SK-N-SH (cell line): ENCODE data around the gene ETV1. TPM values are rescaled to one million over a fixed set of nuclear protein-coding genes. Genes with fewer than 3 reads are reported as not detected.
A peak's percentile ranks its signal among the peaks of the same experiment; 100 is the strongest.

ENCODE experiments used
- CTCF ChIA-PET: fragments of 300-600, 350-600 bp; formaldehyde crosslinking; extraction: SDS; loops from one replicate; lab custom pipeline; 2021; lab: Yijun Ruan, JAX
- POLR2A ChIA-PET: fragments of 350-600 bp; sonication (Branson Sonifier 250); formaldehyde crosslinking; extraction: SDS; loops from one replicate; lab custom pipeline; 2020; ENCODE audit warnings: antibody characterized with exemption, inconsistent platforms; lab: Yijun Ruan, JAX
- DNase-seq: peaks from one replicate; pipeline ENCODE4 v3.0.0; 2012
- H2AFZ ChIP-seq: fragments of 200-600 bp; sonication (generic); 2 replicates; pipeline ENCODE4 v1.8.1; 2016; ENCODE audit warnings: antibody characterized with exemption, mild to moderate bottlenecking, low read depth
- H3F3A ChIP-seq: fragments of 200-600 bp; sonication (generic); replicated peaks from 2 replicates; pipeline ENCODE3; 2016; ENCODE audit warnings: antibody characterized with exemption, mild to moderate bottlenecking; ENCODE audit not compliant: insufficient read depth
- H3K27ac ChIP-seq, 2 experiments: fragments of 200-500 bp in 1 of 2; fragments of 200-600 bp in 1 of 2; sonication (Bioruptor generic) in 1 of 2; sonication (generic), shearing (Covaris generic) in 1 of 2; 2 replicates each; pipeline versions ENCODE4 v1.5.1 to v1.6.1; 2014 to 2016; ENCODE audit warnings: low read depth in 2 of 2, inconsistent platforms in 1 of 2, low read length in 1 of 2, mild to moderate bottlenecking in 1 of 2, mixed read lengths in 1 of 2
- H3K27me3 ChIP-seq: fragments of 200-600 bp; sonication (generic), shearing (Covaris generic); 2 replicates; pipeline ENCODE4 v1.6.1; 2016; ENCODE audit warnings: mixed run types; ENCODE audit not compliant: insufficient read depth
- H3K36me3 ChIP-seq, 2 experiments: fragments of 200-500 bp in 1 of 2; fragments of 200-600 bp in 1 of 2; sonication (Bioruptor generic) in 1 of 2; sonication (generic) in 1 of 2; replicated peaks in 1 of 2; 2 replicates each; pipeline versions ENCODE3 to v1.5.1; 2014 to 2016; ENCODE audit warnings: low read length in 1 of 2, mild to moderate bottlenecking in 1 of 2; ENCODE audit not compliant: insufficient read depth in 2 of 2, control insufficient read depth in 1 of 2
- H3K4me1 ChIP-seq, 2 experiments: fragments of 200-500 bp in 1 of 2; fragments of 200-600 bp in 1 of 2; sonication (Bioruptor generic) in 1 of 2; sonication (generic), shearing (Covaris generic) in 1 of 2; 2 replicates each; pipeline versions ENCODE4 v1.5.1 to v1.6.1; 2014 to 2016; ENCODE audit warnings: low read depth in 1 of 2, low read length in 1 of 2, mixed run types in 1 of 2; ENCODE audit not compliant: insufficient read depth in 2 of 2, control insufficient read depth in 1 of 2
- H3K4me2 ChIP-seq: fragments of 200-600 bp; sonication (generic), shearing (Covaris generic); 2 replicates; pipeline ENCODE4 v1.6.1; 2017; ENCODE audit warnings: mixed run types
- H3K4me3 ChIP-seq, 2 experiments: fragments of 200-500 bp in 1 of 2; fragments of 200-600 bp in 1 of 2; sonication (Bioruptor generic) in 1 of 2; sonication (generic), shearing (Covaris generic) in 1 of 2; 2 replicates each; pipeline versions ENCODE4 v1.5.1 to v1.8.1; 2014 to 2016; ENCODE audit warnings: low read depth in 2 of 2, inconsistent platforms in 1 of 2, low read length in 1 of 2, mild to moderate bottlenecking in 1 of 2, mixed read lengths in 1 of 2, moderate library complexity in 1 of 2
- H3K79me2 ChIP-seq: fragments of 200-600 bp; sonication (generic); 2 replicates; pipeline ENCODE4 v1.8.1; 2017; ENCODE audit warnings: mild to moderate bottlenecking; ENCODE audit not compliant: insufficient read depth
- H3K9ac ChIP-seq: fragments of 200-600 bp; sonication (generic); 2 replicates; pipeline ENCODE4 v1.6.1; 2017; ENCODE audit warnings: mixed run types
- H3K9me2 ChIP-seq: fragments of 200-600 bp; sonication (generic); 2 replicates; pipeline ENCODE4 v1.6.1; 2017; ENCODE audit warnings: mixed run types
- H3K9me3 ChIP-seq: fragments of 200-600 bp; sonication (generic); 2 replicates; pipeline ENCODE4 v1.6.1; 2017; ENCODE audit warnings: mixed run types, mild to moderate bottlenecking, moderate library complexity
- H4K20me1 ChIP-seq: fragments of 200-600 bp; sonication (generic); 2 replicates; pipeline ENCODE4 v1.6.1; 2017; ENCODE audit warnings: mild to moderate bottlenecking, mixed run types; ENCODE audit not compliant: insufficient read depth
- CTCF ChIP-seq: fragments of 200-600 bp; sonication (generic); IDR thresholded peaks from 2 replicates; pipeline ENCODE4 v1.6.1; 2017; ENCODE audit warnings: antibody characterized with exemption, mild to moderate bottlenecking, moderate library complexity
- ELF1 ChIP-seq: IDR thresholded peaks from 2 replicates; pipeline ENCODE4 v1.4.0; 2012
- EP300 ChIP-seq, 2 experiments: IDR thresholded peaks; 2 replicates each; pipeline versions ENCODE4 v1.4.0 to v1.6.1; 2012; ENCODE audit warnings: borderline replicate concordance in 1 of 2, low read depth in 1 of 2, low read length in 1 of 2
- EZH2phosphoT487 ChIP-seq: fragments of 200-600 bp; sonication (generic); IDR thresholded peaks from 2 replicates; pipeline ENCODE4 v1.6.1; 2017; ENCODE audit warnings: low read depth, mixed run types, mild to moderate bottlenecking, antibody characterized with exemption, moderate library complexity, borderline replicate concordance
- FOXJ3 ChIP-seq: sonication (generic); formaldehyde crosslinking; IDR thresholded peaks from 2 replicates; pipeline ENCODE4 v1.5.1; 2020; ENCODE audit warnings: mild to moderate bottlenecking, missing genetic modification reagents
- FOXM1 ChIP-seq: IDR thresholded peaks from 2 replicates; pipeline ENCODE4 v1.4.0; 2012; ENCODE audit warnings: low read depth, mild to moderate bottlenecking
- GABPA ChIP-seq: IDR thresholded peaks from 2 replicates; pipeline ENCODE4 v1.4.0; 2012; ENCODE audit warnings: low read depth, mild to moderate bottlenecking
- GATA2 ChIP-seq: sonication (generic); formaldehyde crosslinking; IDR thresholded peaks from 2 replicates; pipeline ENCODE4 v1.5.0; 2020; ENCODE audit warnings: mild to moderate bottlenecking, missing genetic modification reagents
- MEF2A ChIP-seq: IDR thresholded peaks from 2 replicates; pipeline ENCODE4 v1.4.0; 2012; ENCODE audit warnings: low read depth, borderline replicate concordance
- MXI1 ChIP-seq: IDR thresholded peaks from 2 replicates; pipeline ENCODE4 v1.6.1; 2012; ENCODE audit warnings: mild to moderate bottlenecking, low read depth, low read length, improper control_type of control experiment
- NFIC ChIP-seq: IDR thresholded peaks from 2 replicates; pipeline ENCODE4 v1.4.0; 2012; ENCODE audit warnings: borderline replicate concordance
- NRF1 ChIP-seq: IDR thresholded peaks from 2 replicates; pipeline ENCODE4 v1.6.1; 2012; ENCODE audit warnings: low read depth, mild to moderate bottlenecking, low read length
- SMC3 ChIP-seq: IDR thresholded peaks from 2 replicates; pipeline ENCODE4 v1.6.1; 2012; ENCODE audit warnings: low read depth, low read length, improper control_type of control experiment
- TAF1 ChIP-seq: IDR thresholded peaks from 2 replicates; pipeline ENCODE4 v1.6.1; 2012; ENCODE audit warnings: low read depth, mild to moderate bottlenecking, low read length, moderate library complexity, borderline replicate concordance
- TCF12 ChIP-seq: IDR thresholded peaks from 2 replicates; pipeline ENCODE4 v1.4.0; 2012
- USF2 ChIP-seq: fragments of 150-350 bp; IDR thresholded peaks from 2 replicates; pipeline ENCODE4 v1.6.1; 2017; ENCODE audit warnings: antibody characterized with exemption, low read length, low read depth, borderline replicate concordance
- WGBS: methylation state at CpG from one replicate; pipeline ENCODE4 v1.1.6; 2017; ENCODE audit warnings: low lambda C conversion rate; 5-methylcytosine and 5-hydroxymethylcytosine counted together
- polyA plus RNA-seq, 3 experiments: library from polyadenylated mRNA; depleted of rRNA; stranded (reverse); fragments of >200 nt; gene quantifications; 2 replicates each; pipeline ENCODE4 v1.2.3, GENCODE V29; 2012

The ETV1 gene
- polyA plus RNA-seq, 1 of the 3 experiments (the other 2 are of a cell fraction): 24.9 TPM

DNA sequence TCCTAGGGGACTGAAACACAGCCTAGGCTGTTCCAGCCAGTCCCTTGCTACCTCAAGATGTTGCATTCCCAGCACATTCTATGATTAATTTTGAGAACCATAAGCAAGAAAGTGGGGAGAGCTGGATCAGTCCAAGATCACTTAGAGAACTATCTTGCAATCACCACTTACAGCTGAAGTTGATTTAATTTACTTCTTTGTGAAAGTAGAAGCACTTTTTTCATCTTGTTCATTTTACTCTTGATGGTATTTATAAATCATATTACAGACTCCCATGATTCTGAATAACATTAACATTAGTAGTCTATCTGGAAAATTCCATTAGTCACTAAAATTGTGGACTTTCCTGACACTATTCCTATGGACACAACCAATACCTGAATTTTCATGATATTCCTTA lies 118.5 kb downstream of the ETV1 start (continued):
- TF ChIP-seq NRF1 (no peak), EP300 (IDR thresholded peaks at IDR 0.05; ENCODE audit: borderline replicate concordance in 1 of 2, low read depth in 1 of 2, low read length in 1 of 2) (no peak), FOXJ3 (CRISPR knock-in tag) (no peak), EZH2phosphoT487 (no peak), NFIC (no peak), CTCF (no peak), SMC3 (no peak), GATA2 (no peak), USF2 (no peak), ELF1 (no peak), MXI1 (no peak)

DNA sequence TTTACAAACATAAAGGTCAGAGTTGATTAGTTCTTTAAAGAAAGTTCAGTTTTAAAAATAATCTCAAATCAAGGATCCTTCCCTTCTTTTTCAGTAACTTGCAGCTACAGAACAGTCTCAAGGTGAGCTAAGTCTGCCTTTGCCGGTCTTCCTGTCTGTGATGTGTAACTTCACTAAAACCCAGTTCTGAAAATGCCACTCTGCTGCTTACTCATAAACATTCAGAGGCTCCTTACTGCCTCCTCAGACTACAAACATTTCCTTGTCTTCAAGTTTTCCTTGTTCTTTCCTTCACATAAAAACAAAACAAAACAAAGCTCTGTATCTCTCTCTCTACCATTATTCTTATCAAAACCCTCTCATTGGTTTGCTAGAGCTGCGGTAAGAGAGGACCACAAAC lies 128.7 kb downstream of the ETV1 start:
- no peak for TF ChIP-seq SMC3
- TF ChIP-seq GATA2: no peak
- no peak for TF ChIP-seq EP300 (IDR thresholded peaks at IDR 0.05; ENCODE audit: borderline replicate concordance in 1 of 2, low read depth in 1 of 2, low read length in 1 of 2)
- TF ChIP-seq MEF2A: no peak
- TF ChIP-seq FOXM1: no peak
- no peak for TF ChIP-seq TAF1
- TF ChIP-seq EZH2phosphoT487: no peak
- no peak for TF ChIP-seq TCF12
- TF ChIP-seq FOXJ3 (CRISPR knock-in tag): no peak
- TF ChIP-seq GABPA: no peak
- TF ChIP-seq NFIC: no peak
- no peak overlapping the region for H3K9ac ChIP-seq
- ChIA-PET CTCF (interaction anchor here (0.6 to 1.4 kb wide), 3 partner anchors 8 to 102 kb away, joined by 3 read pairs; no protein-coding TSS in a partner anchor), POLR2A (no interaction called here)
- peak overlapping the region; percentile 12; the same call in 1 of the 2 replicates for H2AFZ ChIP-seq
- H3K27me3 ChIP-seq: no peaks in the 10 kb centered on the region
- WGBS: 96% methylated on average over 2 of the region's 2 CpGs
- no peaks in the 10 kb centered on the region for H3F3A ChIP-seq
- no peaks in the 10 kb centered on the region for H4K20me1 ChIP-seq
- H3K79me2 ChIP-seq: no peaks in the 10 kb centered on the region
- no peaks in the 10 kb centered on the region for H3K4me1 ChIP-seq
- no peak overlapping the region for H3K4me2 ChIP-seq
- H3K4me3 ChIP-seq: no peak overlapping the region
- H3K27ac ChIP-seq: no peak overlapping the region
- no peak for DNase-seq
- no peaks in the 10 kb centered on the region for H3K9me3 ChIP-seq
- no peaks in the 10 kb centered on the region for H3K9me2 ChIP-seq
- H3K36me3 ChIP-seq: no peaks in the 10 kb centered on the region
